Daoy (cell line): ENCODE results near the gene KDM5A. TPM values are rescaled to one million over a fixed set of nuclear protein-coding genes. Genes with fewer than 3 reads are reported as not detected.
A peak's percentile ranks its signal among the peaks of the same experiment; 100 is the strongest.
"Not testable (repeated sequence)": the region's sequence is repeated elsewhere in the genome, so short reads cannot be mapped to it uniquely, and the experiment has no call there.

Experiments
- DNase-seq: peaks from one replicate; pipeline ENCODE4 v3.0.0-alpha.2; 2015; ENCODE audit warnings: low read depth
- total RNA-seq: library from RNA; depleted of rRNA; stranded (reverse); fragments of >200 nt; shearing (Covaris generic); gene quantifications from 2 replicates; pipeline ENCODE4 v1.2.3, GENCODE V29; 2014; rRNA removed

The KDM5A gene
- 36.3 and 37.4 TPM in 2 replicates for total RNA-seq

DNA sequence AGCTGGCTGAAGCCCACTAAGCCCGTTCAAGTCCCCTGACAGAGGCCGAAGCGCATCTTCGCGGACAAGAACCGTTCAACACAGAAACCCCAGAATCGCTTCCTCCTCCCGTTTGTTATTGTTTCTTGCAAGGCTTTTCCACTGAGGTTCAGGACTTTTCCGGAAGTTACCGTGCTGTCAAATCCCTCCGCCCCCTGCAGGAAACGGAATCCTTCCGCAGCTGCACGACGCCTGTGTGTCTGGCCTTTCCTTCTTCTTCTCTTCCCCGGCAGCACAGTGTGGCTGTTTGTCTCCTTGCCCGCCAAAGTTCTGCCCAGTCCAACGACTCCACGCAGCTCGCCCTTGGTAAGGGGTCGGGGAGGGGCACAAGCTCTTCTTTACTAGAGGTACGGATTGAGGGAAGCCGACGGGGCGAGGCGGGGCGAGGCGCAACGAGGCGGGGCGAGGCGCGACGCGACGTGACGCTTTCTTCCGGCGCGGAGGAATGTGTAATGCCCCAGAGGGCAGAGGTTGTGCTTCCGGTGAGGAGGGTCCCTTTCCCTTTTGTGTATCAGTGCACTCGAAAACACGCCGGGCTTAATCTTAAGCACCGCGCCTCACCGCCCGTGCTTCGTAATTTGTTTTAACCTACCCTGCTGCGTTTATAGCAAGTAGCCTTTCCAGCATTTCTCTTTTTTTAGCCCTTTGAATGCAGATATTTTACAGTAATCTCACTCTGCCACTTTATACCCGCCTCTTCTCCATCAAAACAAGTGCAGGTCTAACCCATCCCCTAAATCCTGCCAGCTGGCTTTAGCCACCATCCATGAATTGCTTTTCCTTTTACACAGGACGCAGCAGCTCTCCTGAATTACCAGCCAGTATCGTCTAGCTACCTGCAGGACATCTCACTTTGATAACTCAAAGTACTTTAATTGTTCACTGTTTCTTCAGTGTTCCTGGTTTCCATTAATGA is at the start of gene KDM5A:
TSS of gene KDM5A (minus strand) at position 179 of the 955 bp plus-strand sequence. CDS start 229 bp downstream, outside the sequence.
- DNase-seq = peak; percentile 97

DNA sequence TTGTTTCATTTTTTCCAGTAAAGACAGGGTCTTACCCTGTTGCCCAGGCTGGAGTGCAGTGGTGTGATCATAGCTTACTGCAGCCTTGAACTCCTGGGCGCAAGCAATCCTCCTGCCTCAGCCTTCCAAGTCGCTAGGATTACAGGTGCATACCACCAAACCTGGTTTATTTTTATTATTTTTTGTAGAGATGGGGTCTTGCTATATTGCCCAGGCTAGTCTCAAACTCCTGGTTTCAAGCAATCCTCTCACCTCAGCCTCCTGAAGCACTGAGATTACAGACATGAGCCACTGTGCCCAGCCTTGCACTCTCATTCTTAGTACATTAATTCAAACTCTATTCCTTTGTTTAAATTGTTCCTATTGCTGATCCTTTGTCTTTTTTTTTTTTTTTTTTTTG is 46.6 kb upstream of the KDM5A start:
- DNase-seq = not testable (repeated sequence)

DNA sequence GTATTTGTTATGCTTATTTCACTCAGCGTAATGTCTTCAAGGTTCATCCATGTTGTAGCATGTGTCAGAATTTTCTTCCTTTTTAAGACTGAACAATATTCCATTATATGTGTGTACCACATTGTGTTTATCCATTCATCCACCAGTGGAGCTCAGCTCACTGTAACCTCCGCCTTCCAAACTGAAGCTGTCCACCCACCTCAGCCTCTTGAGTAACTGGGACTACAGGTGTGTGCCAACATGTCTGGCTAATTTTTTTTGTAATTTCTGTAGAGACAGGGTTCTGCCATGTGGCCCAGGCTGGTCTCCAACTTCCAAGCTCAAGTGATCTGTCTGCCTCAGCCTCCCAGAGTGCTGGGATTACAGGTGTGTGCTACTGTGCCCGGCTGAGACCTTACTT is 33.4 kb upstream of the KDM5A start:
- no peak for DNase-seq

DNA sequence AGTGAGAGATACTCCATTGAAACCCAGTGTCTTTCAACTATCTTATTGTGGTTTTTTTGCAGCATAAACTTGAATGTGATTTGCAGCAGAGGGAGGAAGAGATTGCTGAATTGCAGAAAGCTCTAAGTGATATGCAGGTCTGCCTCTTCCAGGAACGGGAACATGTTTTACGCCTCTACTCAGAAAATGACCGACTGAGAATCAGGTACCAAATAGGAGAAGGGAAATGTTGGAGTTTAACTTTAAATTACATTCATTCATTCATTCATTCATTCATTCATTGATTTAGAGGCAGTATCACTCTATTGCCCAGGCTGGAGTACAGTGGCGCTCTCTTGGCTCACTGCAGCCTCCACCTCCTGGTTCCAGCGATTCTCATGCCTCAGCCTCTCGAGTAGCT is 29.3 kb upstream of the KDM5A start:
- no peak for DNase-seq

DNA sequence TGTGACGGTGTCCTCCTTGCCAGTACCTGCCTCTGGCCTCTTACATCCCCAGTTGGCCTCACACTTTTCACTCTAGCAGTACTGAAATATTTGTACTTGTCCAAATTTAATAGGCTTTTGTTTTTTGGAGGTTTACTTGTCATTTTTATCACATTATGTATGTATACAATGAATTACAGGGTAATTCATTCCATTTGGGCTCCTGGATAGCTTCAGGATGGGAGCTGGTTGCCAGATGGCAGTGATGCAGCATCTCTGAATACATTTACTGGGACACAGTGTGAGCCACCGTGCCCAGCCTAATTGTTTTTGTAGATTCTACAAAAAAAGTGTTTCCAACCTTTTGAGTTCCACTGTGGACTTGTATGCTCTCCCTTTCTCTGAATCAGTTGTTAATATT is 25.7 kb upstream of the KDM5A start:
- DNase-seq = no peak

DNA sequence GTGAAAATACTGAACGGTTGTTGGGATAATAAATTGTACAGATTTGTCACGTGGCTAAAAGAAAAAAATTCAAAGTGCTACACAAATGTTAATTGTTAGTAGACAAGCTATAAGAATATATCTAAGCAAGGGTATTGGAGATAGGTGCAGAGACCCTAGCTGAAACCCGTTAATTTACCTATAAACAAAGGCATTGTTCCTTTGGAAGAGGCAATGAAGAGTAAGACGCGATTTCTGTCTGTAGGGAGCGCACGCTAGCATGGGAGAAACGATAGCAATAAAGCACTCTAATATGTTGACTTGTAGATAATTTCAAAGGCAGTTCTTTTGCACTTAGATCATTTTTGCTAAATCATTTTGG is 12.9 kb upstream of the KDM5A start:
- peak; percentile 51 for DNase-seq

DNA sequence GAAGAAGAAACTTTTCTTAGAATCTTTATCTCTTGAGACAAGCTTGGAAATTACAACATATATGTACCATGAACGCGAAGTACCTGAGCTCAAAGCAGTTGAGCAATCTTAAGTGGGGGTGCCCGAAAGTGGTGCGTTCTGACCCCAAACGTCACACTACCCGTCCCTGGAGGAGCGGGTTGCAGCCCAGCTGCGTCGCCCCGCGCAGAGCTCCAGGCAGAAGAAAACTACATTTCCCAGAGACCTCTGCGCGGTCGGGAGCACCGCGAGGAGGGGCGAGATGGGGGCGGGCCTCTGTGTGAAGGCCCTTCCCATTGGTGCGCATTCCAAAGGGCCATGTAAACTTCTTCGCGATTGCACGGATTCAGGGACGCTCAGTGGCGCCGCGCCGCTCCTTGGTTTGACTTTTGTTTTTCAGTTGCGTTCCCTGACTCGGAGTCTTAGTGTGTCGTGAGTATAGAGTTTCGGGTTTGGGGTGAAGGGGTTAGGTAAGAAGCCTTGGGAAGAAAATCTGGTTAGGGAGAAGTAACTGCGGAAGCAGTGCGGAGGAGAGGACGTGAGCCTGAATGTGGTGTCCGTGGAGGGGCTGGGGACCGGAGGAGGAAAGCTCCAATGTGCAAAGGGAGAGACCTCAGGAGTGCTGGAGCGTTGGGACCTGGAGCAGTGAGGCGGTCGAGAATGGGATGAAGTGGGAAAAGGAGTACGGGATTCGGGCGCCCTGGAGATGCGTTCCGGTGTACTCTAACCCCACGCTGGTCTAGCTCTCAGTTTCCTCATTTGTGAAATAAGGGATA is 12.3 kb upstream of the KDM5A start, which contains the start of gene CCDC77:
TSS of gene CCDC77 (plus strand) at position 410 of the 794 bp plus-strand sequence. CDS start 7,740 bp downstream, outside the sequence.
- peak; percentile 95 for DNase-seq

DNA sequence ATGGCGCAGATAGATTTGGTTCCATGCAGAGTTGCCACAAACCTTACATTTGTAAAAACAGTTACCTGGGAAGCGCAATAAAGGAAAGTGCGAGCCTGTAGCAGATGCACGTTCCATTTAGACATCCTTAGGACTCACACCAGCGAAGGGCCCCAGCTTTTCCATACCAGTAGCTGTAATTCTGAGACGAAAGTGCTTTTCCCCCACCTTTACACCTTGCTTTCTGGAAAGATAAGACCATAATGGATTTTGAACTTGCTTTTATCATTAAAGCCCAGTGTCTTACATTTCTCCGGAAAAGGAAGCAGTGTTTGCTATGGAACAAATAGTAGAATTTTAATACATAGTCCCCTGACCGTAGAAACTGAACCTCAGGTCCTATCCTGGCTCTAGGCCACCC is 11.7 kb upstream of the KDM5A start:
- DNase-seq = no peak

DNA sequence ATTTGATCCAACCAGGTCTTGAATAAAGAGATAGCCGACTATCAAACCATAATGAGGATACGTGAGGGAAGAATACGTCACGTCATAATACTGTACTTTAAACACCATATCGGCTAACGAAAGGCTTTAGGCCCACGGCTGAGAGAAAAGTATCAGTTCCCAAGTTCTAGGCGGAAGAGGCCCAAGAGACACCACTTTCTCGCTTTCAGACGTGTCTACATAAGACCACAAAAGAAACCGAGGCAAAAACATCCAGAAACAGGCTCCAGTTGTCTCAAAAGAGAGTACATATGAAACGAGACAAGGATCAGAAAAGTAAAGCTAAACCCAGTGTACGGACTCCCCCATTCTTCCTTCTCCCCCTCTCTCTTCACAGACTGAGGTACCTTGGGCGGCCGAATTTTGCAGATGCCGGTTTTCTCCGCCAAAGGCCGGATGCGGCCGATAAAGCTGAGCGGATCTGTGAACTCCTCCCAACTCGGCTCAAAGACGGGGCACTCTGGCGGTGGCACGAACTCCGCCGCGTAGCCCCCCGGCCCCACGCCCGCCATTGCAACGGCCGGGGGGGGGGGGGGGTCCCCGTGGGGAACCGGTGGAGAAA is 479 bp downstream of the KDM5A start:
- DNase-seq = peak; percentile 37

DNA sequence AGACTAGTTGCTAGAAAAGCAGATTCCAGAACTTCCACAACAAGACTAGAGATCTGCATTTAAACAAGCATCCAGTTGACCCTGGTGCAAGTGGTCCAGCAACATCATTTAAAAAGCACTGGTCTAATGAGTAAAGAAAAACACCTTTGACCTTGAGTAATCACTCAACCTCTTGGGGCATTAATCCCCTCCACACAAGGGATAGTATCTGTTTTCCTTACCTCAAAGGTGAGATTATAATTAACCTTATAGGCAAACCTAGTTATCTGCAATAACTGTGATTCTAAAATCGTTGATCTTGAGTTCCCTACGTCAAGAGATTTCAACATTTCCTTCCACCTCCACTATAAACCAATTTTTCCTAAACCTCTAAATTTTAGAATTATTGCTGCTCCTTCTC is 1.1 kb downstream of the KDM5A start:
- DNase-seq = no peak

DNA sequence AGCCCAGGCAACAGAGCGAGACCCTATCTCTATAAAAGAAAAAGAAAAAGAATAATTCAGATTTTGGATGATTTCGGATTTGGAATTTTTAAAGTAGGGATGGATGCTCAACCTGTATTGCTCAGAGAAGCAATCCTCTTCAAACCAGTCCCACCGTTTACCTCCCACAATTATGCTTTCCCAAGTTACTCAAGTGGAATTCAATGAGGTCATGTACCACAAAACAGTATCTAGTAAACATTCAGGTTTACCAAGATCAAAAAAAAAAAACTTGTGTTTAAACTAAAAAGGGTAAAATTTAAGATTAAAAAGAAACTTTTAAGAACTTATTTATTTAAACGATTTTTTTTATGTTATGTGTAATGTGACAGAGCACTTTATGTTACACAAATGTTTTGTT is 2.5 kb downstream of the KDM5A start:
- peak; percentile 24 for DNase-seq

DNA sequence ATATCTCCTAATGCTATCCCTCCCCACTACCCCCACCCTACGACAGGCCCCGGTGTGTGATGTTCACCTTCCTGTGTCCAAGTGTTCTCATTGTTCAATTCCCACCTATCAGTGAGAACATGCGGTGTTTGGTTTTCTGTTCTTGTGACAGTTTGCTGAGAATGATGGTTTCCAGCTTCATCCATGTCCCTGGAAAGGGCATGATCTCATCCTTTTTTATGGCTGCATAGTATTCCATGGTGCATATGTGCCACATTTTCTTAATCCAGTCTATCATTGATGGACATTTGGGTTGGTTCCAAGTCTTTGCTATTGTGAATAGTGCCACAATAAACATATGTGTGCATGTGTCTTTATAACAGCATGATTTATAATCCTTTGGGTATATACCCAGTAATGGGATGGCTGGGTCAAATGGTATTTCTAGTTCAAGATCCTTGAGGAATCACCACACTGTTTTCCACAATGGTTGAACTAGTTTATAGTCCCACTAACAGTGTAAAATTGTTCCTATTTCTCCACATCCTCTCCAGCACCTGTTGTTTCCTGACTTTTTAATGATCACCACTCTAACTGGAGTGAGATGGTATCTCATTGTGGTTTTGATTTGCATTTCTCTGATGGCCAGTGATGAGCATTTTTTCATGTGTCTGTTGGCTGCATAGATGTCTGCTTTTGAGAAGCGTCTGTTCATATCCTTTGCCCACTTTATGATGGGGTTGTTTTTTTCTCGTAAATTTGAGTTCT is 18.2 kb downstream of the KDM5A start:
- not testable (repeated sequence) for DNase-seq

DNA sequence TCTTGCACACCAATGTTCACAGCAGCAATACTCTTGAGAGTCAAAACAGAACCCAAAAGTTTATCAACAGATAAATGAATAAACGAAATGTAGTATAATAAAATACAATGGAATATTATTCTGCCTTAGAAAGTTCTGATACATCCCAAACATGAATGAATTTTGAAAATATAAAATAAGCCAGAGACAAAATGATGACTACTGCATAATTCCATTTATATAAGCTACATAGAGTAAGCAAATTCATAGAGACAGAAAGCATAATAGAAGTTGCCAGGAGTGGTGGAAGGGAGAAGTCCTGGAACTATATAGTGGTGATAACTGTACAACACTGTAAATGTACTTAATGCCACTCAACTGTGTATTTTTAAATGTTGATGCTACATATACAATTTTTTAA is 21.1 kb downstream of the KDM5A start:
- no peak for DNase-seq

DNA sequence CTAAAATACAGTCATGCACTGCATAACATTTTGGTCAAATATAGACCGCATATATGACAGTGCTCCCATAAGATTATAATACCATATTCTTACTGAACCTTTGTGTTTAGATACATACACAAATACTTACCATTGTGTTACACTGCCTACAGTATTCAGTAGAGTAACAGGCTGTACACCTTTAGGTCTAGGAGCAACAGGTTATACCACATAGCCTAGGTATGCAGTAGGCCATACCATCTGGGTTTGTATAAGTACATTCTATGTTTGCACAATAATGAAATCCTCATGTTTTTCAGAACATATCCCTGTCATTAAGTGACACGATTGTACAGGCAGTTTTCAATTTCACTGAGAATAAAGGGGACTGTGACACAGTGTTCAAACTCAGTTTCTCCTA is 22.3 kb downstream of the KDM5A start:
- DNase-seq = no peak

DNA sequence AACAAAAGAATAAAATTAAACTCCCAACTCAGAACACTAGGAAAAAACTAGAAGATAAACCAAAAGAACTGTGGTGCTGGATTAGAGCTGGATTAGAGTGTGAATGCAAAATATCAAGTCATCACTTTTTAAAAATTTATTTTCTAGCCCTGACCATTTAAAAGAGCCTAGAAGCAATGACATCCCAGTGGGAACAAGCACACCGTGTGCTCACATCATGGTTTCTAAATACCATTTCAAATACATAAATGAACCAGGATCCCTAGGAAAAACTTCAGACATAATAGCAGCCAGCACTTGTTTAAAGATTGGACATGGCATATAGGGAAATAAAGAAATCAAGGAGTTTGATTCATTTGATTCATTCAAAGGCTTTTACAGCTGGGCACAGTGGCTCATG is 30.0 kb downstream of the KDM5A start:
- no peak for DNase-seq

DNA sequence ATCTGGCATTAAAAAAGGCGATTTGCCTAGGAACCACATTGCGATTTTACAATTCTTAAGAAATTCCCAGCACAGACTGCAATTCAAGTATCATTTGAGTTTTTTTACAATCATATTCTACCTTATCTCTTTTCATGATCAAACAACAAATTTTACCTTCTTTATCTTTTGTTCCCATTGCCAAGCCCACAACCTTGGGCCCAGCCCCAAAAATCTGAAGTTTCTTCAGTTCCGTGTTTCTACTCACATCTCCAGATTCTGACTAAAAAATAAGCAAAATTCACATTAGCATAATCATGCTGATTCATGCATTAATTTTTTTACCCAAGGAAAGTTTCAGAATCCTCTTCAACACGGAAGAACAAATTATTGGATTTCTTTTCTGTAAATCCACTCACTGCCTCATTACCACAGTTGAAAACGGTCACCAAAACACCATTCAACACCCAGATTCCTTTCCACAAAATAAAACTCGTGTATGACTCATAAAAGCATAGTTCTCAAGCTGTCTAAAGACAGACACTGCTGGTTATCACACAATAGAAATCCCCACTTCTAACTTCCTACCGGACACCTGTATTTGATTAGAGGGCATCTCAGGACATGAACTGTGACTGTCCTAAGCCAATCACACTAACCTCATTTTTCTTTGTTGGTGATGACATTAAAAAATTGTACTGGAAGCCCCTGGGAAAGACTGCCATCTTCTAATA is 32.7 kb downstream of the KDM5A start:
- peak; percentile 12 for DNase-seq

DNA sequence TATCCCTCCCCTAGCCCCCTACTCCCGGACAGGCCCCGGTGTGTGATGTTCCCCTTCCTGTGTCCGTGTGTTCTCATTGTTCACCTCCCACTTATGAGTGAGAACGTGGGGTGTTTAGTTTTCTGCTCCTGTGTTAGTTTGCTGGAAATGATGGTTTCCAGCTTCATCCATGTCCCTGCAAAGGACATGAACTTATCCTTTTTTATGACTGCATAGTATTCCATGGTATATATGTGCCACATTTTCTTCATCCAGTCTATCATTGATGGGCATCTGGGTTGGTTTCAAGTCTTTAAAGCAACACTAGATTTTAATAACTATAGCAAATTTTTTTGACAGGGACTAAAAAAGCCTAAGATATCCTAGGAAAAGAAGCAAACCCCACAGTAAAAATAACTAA is 37.9 kb downstream of the KDM5A start:
- not testable (repeated sequence) for DNase-seq

DNA sequence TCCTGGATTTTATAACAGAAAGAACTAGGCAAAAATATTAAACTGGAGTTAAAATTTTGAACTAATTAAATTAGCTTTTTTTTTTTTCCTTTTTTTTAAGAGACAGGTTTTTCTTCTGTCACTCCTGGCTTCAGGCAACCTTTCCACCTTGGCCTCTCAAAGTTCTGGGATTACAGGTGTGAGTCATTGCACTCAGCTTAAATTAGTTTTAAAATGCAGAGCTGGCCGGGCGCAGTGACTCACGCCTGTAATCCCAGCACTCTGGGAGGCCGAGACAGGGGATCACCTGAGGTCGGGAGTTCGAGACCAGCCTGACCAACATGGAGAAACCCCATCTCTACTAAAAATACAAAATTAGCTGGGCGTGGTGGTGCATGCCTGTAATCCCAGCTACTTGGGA is 39.5 kb downstream of the KDM5A start:
- DNase-seq = not testable (repeated sequence)

DNA sequence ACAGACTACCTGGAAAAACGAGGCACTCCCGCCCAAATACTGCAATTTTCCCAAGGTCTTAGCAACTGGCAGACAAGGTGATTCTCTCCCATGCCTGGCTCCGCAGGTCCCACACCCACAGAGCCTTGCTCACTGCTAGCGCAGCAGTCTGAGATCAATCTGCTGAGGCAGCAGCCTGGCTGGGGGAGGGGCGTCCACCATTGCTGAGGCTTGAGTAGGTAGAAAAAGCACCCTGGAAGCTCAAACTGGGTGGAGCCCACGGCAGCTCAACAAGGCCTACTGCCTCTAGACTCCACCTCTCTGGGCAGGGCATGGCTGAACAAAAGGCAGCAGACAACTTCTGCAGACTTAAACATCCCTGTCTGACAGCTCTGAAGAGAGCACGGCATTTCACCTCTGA is 46.1 kb downstream of the KDM5A start:
- not testable (repeated sequence) for DNase-seq

DNA sequence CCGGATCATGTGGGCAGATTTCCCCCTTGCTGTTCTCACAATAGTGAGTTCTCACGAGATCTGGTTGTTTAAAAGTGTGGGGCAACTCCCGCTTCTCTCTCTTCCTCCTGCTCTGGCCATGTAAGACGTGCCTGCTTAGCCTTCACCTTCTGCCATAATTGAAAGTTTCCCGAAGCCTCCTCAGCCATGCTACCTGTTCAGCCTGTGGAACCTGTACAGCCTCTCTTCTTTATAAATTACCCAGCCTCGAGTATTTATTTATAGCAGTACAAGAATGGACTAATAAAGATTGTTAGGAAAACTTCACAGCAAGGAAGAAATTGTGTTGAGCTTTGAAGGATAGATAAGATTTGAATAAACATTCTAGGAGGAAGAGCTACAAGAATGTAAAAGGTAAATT is 52.1 kb downstream of the KDM5A start:
- no peak for DNase-seq

DNA sequence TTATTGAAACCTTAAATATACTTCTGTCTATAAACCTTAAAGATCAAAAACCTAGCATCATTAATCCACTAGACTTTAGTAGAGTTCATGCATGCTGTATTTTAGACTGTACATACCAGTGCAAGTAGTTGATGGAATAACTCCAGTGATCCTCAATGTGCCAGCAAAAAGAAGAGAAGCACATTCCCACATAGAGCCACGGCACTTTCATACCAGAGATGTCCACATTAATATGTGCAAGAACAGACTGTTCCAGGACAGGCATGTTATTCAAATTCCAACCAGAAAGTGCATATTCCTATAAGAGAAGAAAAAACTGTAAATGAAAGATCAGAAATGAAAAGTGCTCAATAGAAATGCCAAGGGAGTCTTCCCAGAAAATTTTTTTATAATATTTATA is 55.0 kb downstream of the KDM5A start:
- DNase-seq = no peak
